Stimulated activated CD8-positive, alpha-beta memory T cell treated with anti-CD3 and anti-CD28 coated beads, Interleukin-2, amount 100 ng/mL, for 1 hour (primary cell): ENCODE results near the gene SFXN2.
"Not testable (repeated sequence)": the region's sequence is repeated elsewhere in the genome, so short reads cannot be mapped to it uniquely, and the experiment has no call there.

Experiments used
- DNase-seq, 2 donors: peaks; one replicate each; pipeline ENCODE4 v3.0.0-alpha.2; 2020; ENCODE audit warnings: low read depth in 2 of 2

The SFXN2 gene

GRCh38 chr10:102753718-102754117 lies 39.3 kb downstream of the SFXN2 start:
- no peak for DNase-seq

- no peak for DNase-seq
These were observed 42.9 kb downstream of the SFXN2 start for GRCh38 chr10:102757323-102757722.

- DNase-seq = no peak
These were observed 44.0 kb downstream of the SFXN2 start for GRCh38 chr10:102758240-102758932.

- not testable (repeated sequence) for DNase-seq
These were observed 44.5 kb downstream of the SFXN2 start for GRCh38 chr10:102758933-102759262.

GRCh38 chr10:102759497-102760210 lies 45.2 kb downstream of the SFXN2 start:
- DNase-seq = no peak

GRCh38 chr10:102761981-102762380 lies 47.5 kb downstream of the SFXN2 start:
- DNase-seq = no peak

DNA sequence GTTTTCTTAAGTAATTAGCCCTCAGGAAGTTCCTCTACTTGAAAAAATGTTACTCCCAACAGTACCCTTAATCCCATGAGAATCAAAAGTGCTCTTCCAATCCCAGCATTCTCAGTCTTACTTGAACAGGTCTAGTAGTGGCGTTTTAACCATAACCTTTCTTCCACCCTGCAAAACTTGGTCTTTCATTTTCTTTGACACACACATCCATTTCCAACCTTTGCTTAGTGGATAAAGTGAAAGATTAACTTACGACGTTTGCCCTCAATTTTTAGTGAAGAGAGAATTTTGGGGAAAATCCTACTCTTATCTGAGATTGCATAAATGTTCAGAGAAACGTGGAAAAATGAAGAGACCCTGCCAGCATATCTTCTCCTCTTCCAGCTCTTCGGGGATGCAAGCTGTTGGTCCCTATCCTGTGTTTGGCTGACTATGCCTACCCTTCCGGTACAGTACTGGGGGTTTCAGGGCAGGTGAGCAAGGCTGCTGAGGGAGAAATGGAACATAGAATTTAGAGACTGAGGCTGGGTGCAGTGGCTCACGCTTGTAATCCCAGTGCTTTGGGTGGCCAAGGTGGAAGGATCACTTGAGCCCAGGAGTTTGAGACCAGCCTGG lies 48.1 kb downstream of the SFXN2 start:
- DNase-seq = no peak

DNA sequence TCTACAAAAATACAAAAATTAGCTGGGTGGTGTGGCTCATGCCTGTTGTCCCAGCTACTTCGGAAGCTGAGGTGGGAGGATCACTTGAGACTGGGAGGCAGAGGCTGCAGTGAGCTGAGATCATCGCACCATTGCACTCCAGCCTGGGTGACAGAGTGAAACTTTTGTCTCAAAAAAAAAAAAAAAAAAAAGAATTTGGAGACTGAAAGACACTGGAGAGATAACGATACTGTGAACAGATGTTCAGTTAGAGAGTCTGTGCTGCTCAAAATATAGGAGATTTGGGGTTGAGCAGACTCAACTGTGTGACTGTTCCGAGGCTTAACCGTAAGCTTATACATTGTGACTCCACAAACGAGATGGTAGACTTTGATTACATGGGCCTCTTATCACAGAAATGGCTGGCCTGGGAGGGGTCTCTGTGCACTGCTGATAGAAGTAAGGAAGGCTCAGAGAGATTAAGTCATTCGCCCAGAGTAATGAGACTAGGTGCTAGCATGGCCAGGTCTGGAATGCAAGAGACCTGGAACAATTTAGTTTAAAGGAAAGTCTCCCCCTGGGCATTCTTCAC lies 48.7 kb downstream of the SFXN2 start:
- no peak for DNase-seq

GRCh38 chr10:102764470-102765161 lies 50.2 kb downstream of the SFXN2 start:
- DNase-seq = no peak

- no peak for DNase-seq
These were observed 50.9 kb downstream of the SFXN2 start for GRCh38 chr10:102765336-102765735.

GRCh38 chr10:102767428-102768160 lies 53.2 kb downstream of the SFXN2 start:
- no peak for DNase-seq

DNA sequence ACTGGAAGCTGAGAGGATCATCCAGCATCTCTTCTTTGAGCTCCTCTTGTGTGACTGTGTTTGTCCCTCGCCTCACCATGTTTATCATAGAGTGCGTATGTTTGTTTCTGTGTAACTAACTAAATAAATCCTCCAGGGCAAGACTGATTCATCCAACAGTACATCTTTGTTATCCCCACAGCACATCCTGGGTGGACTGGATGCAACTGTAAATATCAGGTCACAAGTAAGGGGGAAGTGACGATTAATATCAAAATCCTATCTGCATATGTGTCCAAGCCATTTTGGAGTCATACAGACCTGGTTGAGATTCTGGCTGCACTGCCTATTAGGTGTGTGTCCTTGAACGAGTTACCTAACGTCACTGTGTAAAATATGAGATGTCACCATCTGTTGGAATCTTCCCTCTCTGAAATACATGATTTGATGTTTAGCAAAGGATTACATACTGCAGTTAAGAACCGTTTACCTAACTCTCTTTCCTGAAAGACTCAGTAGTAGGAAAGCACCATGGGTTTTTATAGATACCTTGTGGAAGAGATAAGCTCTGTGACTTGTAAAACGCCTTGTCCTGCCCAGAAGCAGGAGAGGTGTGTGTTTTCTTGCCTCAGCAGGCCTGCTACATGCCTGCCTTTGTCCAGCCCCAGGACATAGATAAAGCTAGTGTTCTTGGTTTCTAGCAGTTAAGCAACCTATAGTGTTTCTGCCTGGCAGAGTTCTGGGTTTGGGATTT lies 55.1 kb downstream of the SFXN2 start:
- DNase-seq = no peak

DNA sequence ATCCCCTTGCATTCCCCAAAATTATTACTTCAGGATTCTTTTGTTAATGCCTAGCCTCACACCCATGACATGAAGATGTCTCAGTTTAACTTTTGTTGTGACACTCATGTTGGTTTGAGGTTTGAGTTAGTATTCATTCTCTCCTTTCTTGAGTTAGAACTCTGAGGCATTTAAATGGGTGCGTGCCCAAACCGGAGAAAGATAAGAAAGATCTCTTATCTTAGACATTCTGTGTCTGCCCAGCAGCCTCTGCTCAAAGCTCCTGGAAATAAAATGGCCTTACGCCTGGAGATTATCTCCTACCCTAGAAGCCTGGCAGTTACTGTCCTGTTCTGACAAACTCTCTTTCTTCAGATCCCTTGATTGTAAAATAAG lies 55.7 kb downstream of the SFXN2 start:
- no peak for DNase-seq

- DNase-seq = no peak
These were observed 56.4 kb downstream of the SFXN2 start for GRCh38 chr10:102770792-102771191.

GRCh38 chr10:102773320-102773719 lies 58.9 kb downstream of the SFXN2 start:
- DNase-seq = no peak

GRCh38 chr10:102773986-102774385 lies 59.5 kb downstream of the SFXN2 start:
- DNase-seq = no peak

DNA sequence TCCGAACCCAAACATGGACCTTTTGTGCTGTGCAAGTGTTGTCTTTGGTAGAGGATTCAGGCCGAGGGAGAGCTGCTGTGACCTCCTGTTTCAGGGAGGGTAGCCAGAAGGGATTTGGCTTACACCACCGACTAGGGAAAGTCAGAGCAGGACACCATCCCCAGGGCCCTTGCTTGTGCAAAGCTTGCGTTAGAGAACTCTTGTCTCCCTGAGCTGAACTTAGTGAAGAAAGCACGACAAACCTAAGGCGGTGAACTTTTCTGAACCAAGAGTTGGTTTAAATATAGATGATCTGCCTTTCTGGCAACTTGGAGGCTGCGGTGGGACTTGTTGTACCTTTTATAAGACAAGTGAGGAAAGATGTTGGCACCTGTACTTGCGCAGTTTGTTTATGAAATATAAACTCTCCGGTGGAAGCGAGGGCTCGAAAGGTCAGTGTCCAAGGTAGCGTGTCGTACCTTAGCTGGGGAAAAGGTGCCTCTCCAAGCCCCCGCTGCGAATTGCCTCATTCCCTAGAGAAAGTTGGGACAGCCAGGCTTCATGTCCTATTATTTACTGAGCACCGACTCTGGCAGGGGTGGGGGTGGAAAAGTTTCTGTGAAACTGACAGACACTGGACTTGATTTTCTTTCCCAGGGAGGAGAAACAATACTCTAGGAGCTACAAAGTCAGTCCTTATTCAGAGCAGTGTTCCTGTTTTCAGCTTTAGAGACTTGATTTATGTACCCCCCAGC lies 60.9 kb downstream of the SFXN2 start:
- no peak for DNase-seq

DNA sequence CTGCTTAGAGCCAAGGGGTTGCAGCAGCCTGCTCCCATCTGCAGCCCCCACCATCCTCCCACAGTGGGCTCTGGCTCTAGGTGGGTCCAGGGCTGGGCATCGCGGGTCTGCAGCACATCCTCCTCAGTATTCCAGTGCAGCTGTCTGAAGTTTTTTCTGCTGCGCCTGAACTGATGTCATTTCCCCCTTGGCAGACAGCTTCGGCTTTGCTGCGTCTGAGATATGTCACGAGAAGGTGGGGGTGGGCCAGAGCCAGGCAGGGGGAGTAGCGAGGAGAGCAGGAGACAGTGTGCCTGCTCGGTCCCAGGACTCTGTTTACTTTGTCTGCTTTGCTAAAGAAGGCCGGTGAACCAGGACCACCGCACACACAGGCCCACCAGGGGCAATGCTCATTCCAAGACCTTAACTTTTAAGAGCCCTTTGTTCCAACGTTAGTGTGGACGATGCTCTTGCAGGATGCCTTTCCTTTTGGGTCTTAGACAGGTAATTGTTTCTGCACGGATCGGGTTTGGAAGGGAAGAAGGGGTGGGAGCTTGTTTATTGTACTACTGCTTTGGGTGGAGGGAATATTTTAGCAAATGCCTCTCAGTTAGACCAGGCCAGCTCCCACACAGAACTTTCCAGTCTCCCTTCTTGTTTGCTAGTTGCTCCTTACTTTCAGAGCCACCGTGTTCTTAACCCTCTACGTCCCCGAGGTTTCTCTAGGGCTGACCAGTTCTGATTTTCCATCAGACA lies 61.7 kb downstream of the SFXN2 start:
- no peak for DNase-seq

GRCh38 chr10:102776779-102777456 lies 62.5 kb downstream of the SFXN2 start:
- no peak for DNase-seq
